HG03442 (cell line): Measurements from ENCODE around the gene TAS2R40.

Experiments
- ATAC-seq: cut with Tn5 transposase; IDR thresholded peaks from one replicate; pipeline ENCODE4 v1.9.1; 2021; ENCODE audit warnings: mild to moderate bottlenecking, moderate library complexity; ENCODE audit not compliant: unreplicated experiment

Gene TAS2R40

GRCh38 chr7:143222782-143223181 lies 945 bp downstream of the TAS2R40 start:
- no peak for ATAC-seq

GRCh38 chr7:143223784-143224183 lies 1.9 kb downstream of the TAS2R40 start:
- no peak for ATAC-seq

GRCh38 chr7:143225047-143225446 lies 3.2 kb downstream of the TAS2R40 start:
- ATAC-seq = no peak

GRCh38 chr7:143227806-143228205 lies 6.0 kb downstream of the TAS2R40 start:
- no peak for ATAC-seq

GRCh38 chr7:143229054-143229790 lies 7.4 kb downstream of the TAS2R40 start:
- no peak for ATAC-seq

GRCh38 chr7:143230602-143231457 lies 9.0 kb downstream of the TAS2R40 start:
- ATAC-seq = no peak

- ATAC-seq = no peak
These were observed 12.1 kb downstream of the TAS2R40 start for GRCh38 chr7:143233816-143234532.

GRCh38 chr7:143234533-143234875 lies 12.7 kb downstream of the TAS2R40 start:
- no peak for ATAC-seq

GRCh38 chr7:143235561-143235960 lies 13.7 kb downstream of the TAS2R40 start:
- ATAC-seq = no peak

- no peak for ATAC-seq
These were observed 14.7 kb downstream of the TAS2R40 start for GRCh38 chr7:143236408-143236990.

GRCh38 chr7:143237366-143237765 lies 15.5 kb downstream of the TAS2R40 start:
- ATAC-seq = no peak

- no peak for ATAC-seq
These were observed 16.6 kb downstream of the TAS2R40 start for GRCh38 chr7:143238289-143238980.

- ATAC-seq = no peak
These were observed 18.0 kb downstream of the TAS2R40 start for GRCh38 chr7:143239813-143240212.

- ATAC-seq = peak; percentile 96
These were observed 18.7 kb downstream of the TAS2R40 start for GRCh38 chr7:143240291-143241168.

- no peak for ATAC-seq
These were observed 20.5 kb downstream of the TAS2R40 start for GRCh38 chr7:143242306-143242705.

GRCh38 chr7:143243111-143243510 lies 21.3 kb downstream of the TAS2R40 start:
- ATAC-seq = no peak

- no peak for ATAC-seq
These were observed 21.8 kb downstream of the TAS2R40 start for GRCh38 chr7:143243614-143244013.

GRCh38 chr7:143244321-143244720 lies 22.5 kb downstream of the TAS2R40 start:
- no peak for ATAC-seq

GRCh38 chr7:143245123-143245522 lies 23.3 kb downstream of the TAS2R40 start:
- no peak for ATAC-seq

- no peak for ATAC-seq
These were observed 25.5 kb downstream of the TAS2R40 start for GRCh38 chr7:143247372-143247771.
